Measurements from ENCODE around the gene IL36G.
"Not testable (repeated sequence)": the region's sequence is repeated elsewhere in the genome, so short reads cannot be mapped to it uniquely, and the experiment has no call there.

IL36G gene

GRCh38 chr2:112977559-112978056, at the start of gene IL36G:
Gene IL36G, plus strand, starts transcription at chr2:112978006. Its CDS starts 633 bp downstream, at chr2:112978639.
- DNase-seq (ENCODE audit: low spot score) = no peak

- no peak for DNase-seq (ENCODE audit: low spot score)
Measured at GRCh38 chr2:112933261-112933660, 44.5 kb upstream of the IL36G start.

- DNase-seq (ENCODE audit: low spot score) = not testable (repeated sequence)
Measured at GRCh38 chr2:112934117-112934516, 43.7 kb upstream of the IL36G start.

DNA sequence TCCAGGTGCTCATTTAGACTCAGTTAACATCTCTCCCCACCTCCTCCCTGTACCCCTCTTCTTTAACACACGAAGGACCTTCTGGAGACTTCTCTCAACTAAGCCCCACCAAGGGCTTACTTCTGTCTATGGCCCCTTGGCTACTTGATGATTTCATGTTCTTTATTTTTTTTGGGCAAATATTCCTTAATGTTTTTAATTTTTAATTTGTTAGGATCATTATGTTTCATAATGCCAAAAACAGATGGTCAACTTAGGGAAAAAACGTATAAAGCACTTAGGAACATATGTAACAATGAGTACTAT, 40.9 kb upstream of the IL36G start:
- no peak for DNase-seq (ENCODE audit: low spot score)

DNA sequence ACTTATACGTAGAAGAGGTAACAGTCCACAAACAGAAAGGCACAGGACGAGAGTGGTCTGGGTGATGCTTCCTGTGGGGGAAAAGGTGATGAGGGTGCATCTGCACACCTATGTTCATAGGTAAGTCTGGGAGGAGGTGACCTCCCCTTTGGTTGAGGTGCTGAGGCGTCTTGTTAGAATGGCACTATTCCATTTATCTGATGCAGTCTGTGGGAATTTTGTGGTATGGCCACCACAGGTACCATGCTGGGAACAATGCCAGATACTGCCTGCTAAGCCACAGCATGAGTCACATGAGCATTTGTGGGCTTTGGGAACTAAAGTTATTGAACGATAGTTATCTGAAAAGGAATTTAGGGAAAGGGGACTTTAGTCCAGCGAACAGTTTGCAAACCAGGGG, 38.9 kb upstream of the IL36G start:
- DNase-seq (ENCODE audit: low spot score) = no peak

DNA sequence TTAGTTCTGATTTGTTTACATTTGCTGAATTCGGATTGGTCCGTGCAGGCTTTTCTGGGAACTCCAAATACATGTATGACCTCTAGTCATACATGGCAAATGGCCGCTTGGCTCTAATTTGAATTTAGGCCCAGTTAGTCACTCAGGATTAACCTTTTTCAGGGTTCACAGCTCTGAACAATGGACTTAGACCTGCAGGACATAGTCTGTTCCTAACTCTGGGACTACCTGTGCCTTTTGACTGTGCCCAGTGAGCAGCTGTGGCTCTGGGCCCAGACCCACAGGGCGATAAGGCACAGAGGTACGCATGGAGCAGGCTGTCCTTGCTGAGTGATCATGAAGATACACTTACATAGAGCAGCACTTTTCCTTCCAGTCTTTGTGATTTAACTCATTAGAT, 38.4 kb upstream of the IL36G start:
- no peak for DNase-seq (ENCODE audit: low spot score)

GRCh38 chr2:112940859-112941625, 36.8 kb upstream of the IL36G start:
- no peak for DNase-seq (ENCODE audit: low spot score)

DNA sequence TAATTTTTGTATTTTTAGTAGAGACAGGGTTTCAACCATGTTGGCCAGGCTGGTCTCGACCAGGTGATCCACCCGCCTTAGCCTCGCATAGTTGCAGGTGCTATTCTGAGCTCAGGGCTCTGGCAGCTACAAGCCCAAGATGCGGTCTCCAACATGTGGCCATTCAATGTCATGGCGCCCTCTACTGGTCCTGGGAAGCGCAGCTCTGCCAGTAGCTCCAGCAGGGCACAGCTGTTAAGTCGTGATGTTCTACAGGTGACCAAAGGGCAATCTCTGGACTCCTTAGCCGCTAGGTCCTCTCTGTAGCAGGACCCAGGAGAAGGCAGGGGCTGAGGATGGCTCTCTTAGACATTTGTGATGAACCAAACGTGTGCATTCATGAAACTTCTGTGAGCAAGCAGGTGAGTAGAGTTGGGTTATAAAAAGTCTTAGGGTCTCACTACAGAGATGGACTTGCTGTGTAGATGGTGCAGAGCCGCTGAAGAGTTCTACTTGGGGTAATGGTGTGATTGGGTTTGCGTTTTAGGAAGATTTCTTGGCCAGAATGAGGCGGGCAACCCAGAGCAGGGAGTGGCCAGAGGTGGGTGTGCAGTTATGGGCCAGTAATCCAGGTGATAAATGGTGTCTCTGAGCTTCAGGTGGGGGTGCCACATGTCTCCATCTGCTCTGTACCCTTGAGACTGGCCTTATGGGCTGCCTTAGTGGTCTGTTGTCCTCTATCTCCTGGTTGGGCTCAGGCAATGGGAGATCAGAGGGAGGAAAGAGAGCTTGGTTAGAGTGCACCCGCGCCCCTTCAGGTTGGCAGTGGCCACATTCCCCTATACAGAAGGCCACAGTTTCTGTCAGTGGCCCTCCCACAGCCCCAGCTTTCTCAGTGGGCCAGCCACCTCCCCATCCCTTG, 35.8 kb upstream of the IL36G start:
- DNase-seq (ENCODE audit: low spot score) = peak; percentile 86

- no peak for DNase-seq (ENCODE audit: low spot score)
Measured at GRCh38 chr2:112942654-112943002, 35.2 kb upstream of the IL36G start.

DNA sequence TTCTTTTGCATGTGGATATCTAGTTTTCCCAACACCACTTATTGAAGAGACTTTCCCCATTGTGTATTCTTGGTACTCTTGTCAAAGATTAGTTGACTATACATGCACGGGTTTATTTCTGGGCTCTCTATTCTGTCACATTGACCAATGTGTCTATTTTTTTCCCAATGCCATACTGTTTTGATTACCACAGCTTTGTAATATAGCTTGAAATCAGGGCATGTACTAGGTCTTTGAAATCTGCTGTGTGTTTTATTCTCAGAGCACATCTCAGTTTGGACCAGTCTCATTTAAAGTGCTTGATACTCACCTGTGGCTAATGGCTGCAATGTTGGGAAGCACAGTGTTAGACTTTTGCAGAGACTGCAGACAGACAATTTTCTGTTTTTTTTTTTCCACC, 32.8 kb upstream of the IL36G start:
- no peak for DNase-seq (ENCODE audit: low spot score)

DNA sequence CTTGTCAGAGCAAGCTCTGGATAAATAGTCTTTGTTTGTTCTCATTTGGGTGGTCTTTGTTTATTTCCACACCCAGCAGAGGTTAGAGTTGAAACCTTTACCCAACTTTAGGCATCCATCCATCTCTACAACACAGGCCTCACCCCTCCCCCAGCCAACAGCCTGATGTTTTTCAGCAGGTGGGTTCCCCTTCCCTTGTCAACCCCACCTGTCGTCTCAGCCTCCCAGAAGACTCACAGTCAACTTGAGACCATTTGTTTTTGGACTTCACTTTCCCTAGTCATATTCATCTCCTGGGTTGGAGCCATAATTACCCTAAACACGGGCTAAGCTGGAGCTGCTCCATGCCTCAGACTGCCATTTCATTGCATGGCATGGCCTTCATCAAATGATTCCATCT, 31.7 kb upstream of the IL36G start:
- no peak for DNase-seq (ENCODE audit: low spot score)

DNA sequence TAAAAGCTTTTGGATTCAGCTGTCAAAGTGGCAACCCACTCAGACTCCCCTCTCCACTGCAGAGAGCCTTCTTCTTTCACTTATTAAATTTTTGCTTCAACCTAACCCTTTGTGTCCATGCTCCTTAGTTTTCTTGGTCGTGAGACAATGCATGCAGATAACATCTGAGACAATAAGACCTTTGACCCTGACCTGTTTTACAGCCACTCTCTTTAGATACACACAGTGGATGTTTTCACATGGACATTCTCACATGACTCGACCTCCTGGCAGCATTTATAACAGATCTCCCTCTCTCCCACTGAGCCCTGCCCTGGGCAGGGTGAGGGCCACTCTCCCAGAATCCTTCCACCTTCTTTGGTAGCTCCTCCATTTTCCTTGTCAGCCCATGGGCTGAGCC, 30.4 kb upstream of the IL36G start:
- DNase-seq (ENCODE audit: low spot score) = no peak

GRCh38 chr2:112949456-112949855, 28.4 kb upstream of the IL36G start:
- no peak for DNase-seq (ENCODE audit: low spot score)

DNA sequence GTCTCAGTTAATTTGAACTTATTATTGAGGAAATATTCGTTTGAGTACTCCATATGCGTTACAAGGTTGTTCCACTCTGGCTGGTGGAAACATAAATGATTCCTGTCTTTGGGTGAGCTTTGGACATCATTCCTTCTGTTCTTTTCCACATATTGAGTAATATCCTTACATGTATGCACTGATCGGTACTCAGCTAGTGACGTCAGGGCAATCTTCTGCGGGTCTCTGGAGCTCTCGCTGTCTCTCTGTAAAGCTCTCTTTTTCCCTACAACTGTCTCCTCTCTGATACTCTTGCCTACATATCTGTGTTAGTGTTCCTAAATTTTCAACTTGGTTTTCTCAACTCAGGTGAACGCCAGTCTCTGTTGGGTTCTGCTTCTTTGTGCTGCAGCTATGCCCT, 23.4 kb upstream of the IL36G start:
- no peak for DNase-seq (ENCODE audit: low spot score)

DNA sequence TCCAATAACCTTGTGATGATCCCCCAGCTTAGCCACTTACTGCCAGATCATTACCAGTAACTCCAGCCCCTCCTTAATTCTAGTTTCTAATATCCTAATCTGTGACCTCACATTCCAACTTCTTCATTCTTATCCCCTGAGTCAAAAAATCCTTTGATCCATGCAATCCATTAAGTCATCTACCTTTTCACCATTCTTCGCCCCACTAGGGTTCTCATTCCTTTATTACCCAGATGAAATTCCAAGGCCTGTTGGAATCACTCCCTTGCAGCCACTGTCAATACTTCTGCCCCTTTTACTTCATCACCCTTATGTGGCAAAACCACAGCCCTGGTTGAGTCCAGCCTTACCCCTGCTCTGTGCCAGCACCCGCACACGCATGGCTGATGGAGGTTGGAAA, 20.3 kb upstream of the IL36G start:
- DNase-seq (ENCODE audit: low spot score) = no peak

DNA sequence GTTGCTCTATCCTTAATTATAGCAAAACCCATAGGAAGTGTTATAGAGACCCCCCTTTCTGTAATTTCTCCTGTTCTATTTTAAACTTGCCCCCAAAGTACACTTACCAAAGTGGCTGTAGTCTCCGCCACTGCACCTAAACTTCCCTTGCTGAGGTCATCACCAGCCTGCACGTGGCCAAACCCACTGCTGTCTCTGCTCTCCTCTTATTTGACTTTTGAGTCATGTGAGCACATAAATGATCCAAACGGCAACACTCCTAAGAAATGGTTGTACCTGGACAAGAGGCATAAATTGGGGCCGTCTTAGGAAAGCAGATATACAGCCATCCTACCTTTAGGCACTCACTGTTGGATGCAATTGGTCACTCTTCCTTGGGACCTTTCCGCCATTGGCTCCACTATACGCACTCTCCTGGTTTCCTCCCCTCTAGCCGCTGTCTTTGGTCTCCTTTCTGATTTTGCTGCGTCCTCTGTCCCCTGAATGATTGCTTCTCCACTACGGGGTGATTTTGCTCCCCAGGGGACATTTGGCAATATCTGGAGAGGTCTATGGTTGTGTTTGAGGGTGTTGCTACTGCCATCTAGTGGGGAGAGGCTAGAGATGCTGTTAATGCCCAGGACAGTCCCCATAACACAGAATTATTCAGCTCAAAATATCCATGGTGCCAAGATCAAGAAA, 19.2 kb upstream of the IL36G start:
- DNase-seq (ENCODE audit: low spot score) = peak; percentile 79

- DNase-seq (ENCODE audit: low spot score) = no peak
Measured at GRCh38 chr2:112959109-112959812, 18.5 kb upstream of the IL36G start.

GRCh38 chr2:112960230-112960825, 17.5 kb upstream of the IL36G start:
- DNase-seq (ENCODE audit: low spot score) = no peak

DNA sequence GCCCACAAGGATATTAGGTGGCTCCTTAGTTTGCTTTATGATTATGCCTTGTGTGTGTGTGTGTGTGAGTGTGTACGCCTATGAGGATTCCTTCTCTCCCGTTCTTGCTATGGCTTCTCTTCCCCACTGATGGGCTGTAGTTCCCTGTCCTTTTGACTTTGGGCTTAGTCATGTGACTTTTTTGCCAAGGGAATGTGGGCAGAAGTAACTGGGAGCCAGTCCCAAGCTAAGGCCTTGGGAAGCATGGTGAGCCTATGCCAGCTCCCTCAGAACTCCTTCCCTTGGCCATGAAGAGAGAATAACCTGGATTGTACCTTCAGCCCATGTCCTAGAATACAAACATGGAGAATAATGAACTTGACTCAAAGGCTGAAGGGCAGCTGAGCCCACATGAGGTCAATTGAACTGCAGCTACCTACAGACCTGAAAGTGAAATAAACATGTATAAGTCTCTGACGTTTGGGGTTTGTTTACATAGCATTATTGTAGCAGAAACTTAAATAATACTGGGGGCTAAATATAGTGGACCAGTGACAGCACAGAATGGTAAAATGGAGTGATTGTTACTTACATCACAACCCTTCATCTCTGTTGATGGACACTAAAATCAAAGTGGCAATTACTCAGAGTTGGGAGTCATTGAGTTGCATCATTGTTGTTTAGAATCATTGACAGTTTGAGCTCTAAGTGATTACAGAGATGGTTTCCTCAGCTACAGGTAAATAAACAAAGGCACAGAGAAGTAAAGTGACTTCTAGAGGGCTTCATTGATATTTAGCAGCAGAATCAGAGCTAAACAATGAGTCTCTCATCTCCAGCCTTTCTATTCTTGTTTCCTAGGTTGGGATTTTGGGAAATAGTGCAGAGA, 15.3 kb upstream of the IL36G start:
- no peak for DNase-seq (ENCODE audit: low spot score)

GRCh38 chr2:112967023-112967422, 10.8 kb upstream of the IL36G start:
- no peak for DNase-seq (ENCODE audit: low spot score)
